Measurements from ENCODE around the gene CFAP61. TPM values are rescaled to one million over a fixed set of nuclear protein-coding genes. Genes with fewer than 3 reads are reported as not detected.

The CFAP61 gene
- polyA plus RNA-seq, 1 donor from 2014 or later: not detected

- no peak overlapping the region for H3K4me3 Mint-ChIP-seq
- H3K27me3 Mint-ChIP-seq: peaks cover 17% of the 10 kb centered on the region
- peaks cover 0 to 3% (median 0%) of the 10 kb centered on the region in 3 donors for H3K4me1 Mint-ChIP-seq
- H3K27ac Mint-ChIP-seq: no peak overlapping the region
- no peaks in the 10 kb centered on the region for H3K36me3 Mint-ChIP-seq
- peaks cover 0 to 3% (median 0%) of the 10 kb centered on the region in 3 donors for H3K9me3 Mint-ChIP-seq
Observed at GRCh38 chr20:20253744-20254330, 201.5 kb downstream of the CFAP61 start.

GRCh38 chr20:20255099-20255498 is 202.8 kb downstream of the CFAP61 start:
- Mint-ChIP-seq H3K4me1 (peaks cover 0 to 3% (median 0%) of the 10 kb centered on the region in 3 donors), H3K9me3 (peaks cover 0 to 3% (median 0%) of the 10 kb centered on the region in 3 donors), H3K36me3 (no peaks in the 10 kb centered on the region), H3K27ac (no peak overlapping the region), H3K4me3 (no peak overlapping the region), H3K27me3 (peaks cover 17% of the 10 kb centered on the region)

- peaks cover 0 to 3% (median 0%) of the 10 kb centered on the region in 3 donors for H3K9me3 Mint-ChIP-seq
- H3K27ac Mint-ChIP-seq: no peak overlapping the region
- H3K4me1 Mint-ChIP-seq: peaks cover 0 to 3% (median 0%) of the 10 kb centered on the region in 3 donors
- H3K27me3 Mint-ChIP-seq: peaks cover 9% of the 10 kb centered on the region
- no peaks in the 10 kb centered on the region for H3K36me3 Mint-ChIP-seq
- H3K4me3 Mint-ChIP-seq: no peak overlapping the region
Observed at GRCh38 chr20:20259533-20259932, 207.2 kb downstream of the CFAP61 start.

GRCh38 chr20:20261159-20261558 is 208.8 kb downstream of the CFAP61 start:
- peaks cover 3% of the 10 kb centered on the region for H3K27me3 Mint-ChIP-seq
- no peak overlapping the region for H3K4me3 Mint-ChIP-seq
- no peaks in the 10 kb centered on the region for H3K36me3 Mint-ChIP-seq
- peaks cover 0 to 3% (median 0%) of the 10 kb centered on the region in 3 donors for H3K4me1 Mint-ChIP-seq
- no peaks in the 10 kb centered on the region for H3K9me3 Mint-ChIP-seq
- no peak overlapping the region for H3K27ac Mint-ChIP-seq

- peaks cover 0 to 3% (median 0%) of the 10 kb centered on the region in 3 donors for H3K4me1 Mint-ChIP-seq
- no peaks in the 10 kb centered on the region for H3K36me3 Mint-ChIP-seq
- no peaks in the 10 kb centered on the region for H3K27me3 Mint-ChIP-seq
- H3K9me3 Mint-ChIP-seq: no peaks in the 10 kb centered on the region
- H3K27ac Mint-ChIP-seq: no peak overlapping the region
- no peak overlapping the region for H3K4me3 Mint-ChIP-seq
Observed at GRCh38 chr20:20265210-20265609, 212.9 kb downstream of the CFAP61 start.

- Mint-ChIP-seq H3K4me3 (no peak overlapping the region), H3K9me3 (no peaks in the 10 kb centered on the region), H3K36me3 (no peaks in the 10 kb centered on the region), H3K27ac (peak overlapping the region in 1 of 3 donors; percentile 45), H3K4me1 (no peaks in the 10 kb centered on the region), H3K27me3 (peaks cover 2% of the 10 kb centered on the region)
Observed at GRCh38 chr20:20266552-20266951, 214.2 kb downstream of the CFAP61 start.

GRCh38 chr20:20267685-20268370 is 215.5 kb downstream of the CFAP61 start:
- Mint-ChIP-seq H3K4me3 (no peak overlapping the region), H3K27me3 (peaks cover 2% of the 10 kb centered on the region), H3K4me1 (no peaks in the 10 kb centered on the region), H3K27ac (no peak overlapping the region), H3K9me3 (no peaks in the 10 kb centered on the region), H3K36me3 (no peaks in the 10 kb centered on the region)

GRCh38 chr20:20271271-20271670 is 218.9 kb downstream of the CFAP61 start:
- no peak overlapping the region for H3K27ac Mint-ChIP-seq
- H3K9me3 Mint-ChIP-seq: no peaks in the 10 kb centered on the region
- no peaks in the 10 kb centered on the region for H3K4me1 Mint-ChIP-seq

GRCh38 chr20:20272686-20273085 is 220.4 kb downstream of the CFAP61 start:
- H3K9me3 Mint-ChIP-seq: peaks cover 0 to 3% (median 1%) of the 10 kb centered on the region in 3 donors
- H3K36me3 Mint-ChIP-seq: no peaks in the 10 kb centered on the region
- H3K27ac Mint-ChIP-seq: no peak overlapping the region
- no peak overlapping the region for H3K4me3 Mint-ChIP-seq
- no peaks in the 10 kb centered on the region for H3K4me1 Mint-ChIP-seq
- peaks cover 9% of the 10 kb centered on the region for H3K27me3 Mint-ChIP-seq

More at GRCh38 chr20:20271271-20271670, 218.9 kb downstream of the CFAP61 start:
- Mint-ChIP-seq H3K27me3 (peaks cover 2% of the 10 kb centered on the region), H3K4me3 (no peak overlapping the region), H3K36me3 (no peaks in the 10 kb centered on the region)

GRCh38 chr20:20273286-20273685 is 221.0 kb downstream of the CFAP61 start:
- H3K36me3 Mint-ChIP-seq: no peaks in the 10 kb centered on the region
- H3K4me3 Mint-ChIP-seq: no peak overlapping the region
- peaks cover 0 to 3% (median 2%) of the 10 kb centered on the region in 3 donors for H3K9me3 Mint-ChIP-seq
- no peak overlapping the region for H3K27ac Mint-ChIP-seq
- no peaks in the 10 kb centered on the region for H3K4me1 Mint-ChIP-seq
- peaks cover 11% of the 10 kb centered on the region for H3K27me3 Mint-ChIP-seq

- Mint-ChIP-seq H3K9me3 (peaks cover under 1 to 3% (median 2%) of the 10 kb centered on the region in 3 donors), H3K4me3 (no peak overlapping the region), H3K27ac (no peak overlapping the region), H3K36me3 (no peaks in the 10 kb centered on the region), H3K4me1 (no peaks in the 10 kb centered on the region), H3K27me3 (peaks cover 11% of the 10 kb centered on the region)
Observed at GRCh38 chr20:20274821-20275220, 222.5 kb downstream of the CFAP61 start.

- Mint-ChIP-seq H3K4me3 (no peak overlapping the region), H3K36me3 (no peaks in the 10 kb centered on the region), H3K9me3 (peaks cover 2 to 3% (median 3%) of the 10 kb centered on the region in 3 donors), H3K27ac (no peak overlapping the region), H3K4me1 (no peaks in the 10 kb centered on the region), H3K27me3 (peaks cover 9% of the 10 kb centered on the region)
Observed at GRCh38 chr20:20275636-20276035, 223.3 kb downstream of the CFAP61 start.

- Mint-ChIP-seq H3K9me3 (peaks cover 2 to 5% (median 3%) of the 10 kb centered on the region in 3 donors), H3K27me3 (peaks cover 8% of the 10 kb centered on the region), H3K4me3 (no peak overlapping the region), H3K4me1 (no peaks in the 10 kb centered on the region), H3K27ac (no peak overlapping the region), H3K36me3 (no peaks in the 10 kb centered on the region)
Observed at GRCh38 chr20:20276811-20277530, 224.6 kb downstream of the CFAP61 start.

- Mint-ChIP-seq H3K36me3 (no peaks in the 10 kb centered on the region), H3K4me1 (no peaks in the 10 kb centered on the region), H3K4me3 (no peak overlapping the region), H3K9me3 (peaks cover 2 to 5% (median 3%) of the 10 kb centered on the region in 3 donors), H3K27ac (peak overlapping the region in 1 of 3 donors; percentile 46), H3K27me3 (peaks cover 8% of the 10 kb centered on the region)
Observed at GRCh38 chr20:20277894-20278335, 225.6 kb downstream of the CFAP61 start.

- peaks cover 15% of the 10 kb centered on the region for H3K27me3 Mint-ChIP-seq
- no peak overlapping the region for H3K4me3 Mint-ChIP-seq
- H3K36me3 Mint-ChIP-seq: peaks cover 2% of the 10 kb centered on the region
- H3K9me3 Mint-ChIP-seq: peaks cover 0 to 4% (median 0%) of the 10 kb centered on the region in 3 donors
- H3K27ac Mint-ChIP-seq: no peak overlapping the region
- no peaks in the 10 kb centered on the region for H3K4me1 Mint-ChIP-seq
Observed at GRCh38 chr20:20286061-20286460, 233.7 kb downstream of the CFAP61 start.

Data from IgD-negative memory B cell (primary cell).